ENCODE data around the gene ZNF770.
A peak's percentile ranks its signal among the peaks of the same experiment; 100 is the strongest.

Gene ZNF770, protein sequence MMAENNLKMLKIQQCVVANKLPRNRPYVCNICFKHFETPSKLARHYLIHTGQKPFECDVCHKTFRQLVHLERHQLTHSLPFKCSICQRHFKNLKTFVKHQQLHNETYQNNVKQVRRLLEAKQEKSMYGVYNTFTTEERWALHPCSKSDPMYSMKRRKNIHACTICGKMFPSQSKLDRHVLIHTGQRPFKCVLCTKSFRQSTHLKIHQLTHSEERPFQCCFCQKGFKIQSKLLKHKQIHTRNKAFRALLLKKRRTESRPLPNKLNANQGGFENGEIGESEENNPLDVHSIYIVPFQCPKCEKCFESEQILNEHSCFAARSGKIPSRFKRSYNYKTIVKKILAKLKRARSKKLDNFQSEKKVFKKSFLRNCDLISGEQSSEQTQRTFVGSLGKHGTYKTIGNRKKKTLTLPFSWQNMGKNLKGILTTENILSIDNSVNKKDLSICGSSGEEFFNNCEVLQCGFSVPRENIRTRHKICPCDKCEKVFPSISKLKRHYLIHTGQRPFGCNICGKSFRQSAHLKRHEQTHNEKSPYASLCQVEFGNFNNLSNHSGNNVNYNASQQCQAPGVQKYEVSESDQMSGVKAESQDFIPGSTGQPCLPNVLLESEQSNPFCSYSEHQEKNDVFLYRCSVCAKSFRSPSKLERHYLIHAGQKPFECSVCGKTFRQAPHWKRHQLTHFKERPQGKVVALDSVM

DNA sequence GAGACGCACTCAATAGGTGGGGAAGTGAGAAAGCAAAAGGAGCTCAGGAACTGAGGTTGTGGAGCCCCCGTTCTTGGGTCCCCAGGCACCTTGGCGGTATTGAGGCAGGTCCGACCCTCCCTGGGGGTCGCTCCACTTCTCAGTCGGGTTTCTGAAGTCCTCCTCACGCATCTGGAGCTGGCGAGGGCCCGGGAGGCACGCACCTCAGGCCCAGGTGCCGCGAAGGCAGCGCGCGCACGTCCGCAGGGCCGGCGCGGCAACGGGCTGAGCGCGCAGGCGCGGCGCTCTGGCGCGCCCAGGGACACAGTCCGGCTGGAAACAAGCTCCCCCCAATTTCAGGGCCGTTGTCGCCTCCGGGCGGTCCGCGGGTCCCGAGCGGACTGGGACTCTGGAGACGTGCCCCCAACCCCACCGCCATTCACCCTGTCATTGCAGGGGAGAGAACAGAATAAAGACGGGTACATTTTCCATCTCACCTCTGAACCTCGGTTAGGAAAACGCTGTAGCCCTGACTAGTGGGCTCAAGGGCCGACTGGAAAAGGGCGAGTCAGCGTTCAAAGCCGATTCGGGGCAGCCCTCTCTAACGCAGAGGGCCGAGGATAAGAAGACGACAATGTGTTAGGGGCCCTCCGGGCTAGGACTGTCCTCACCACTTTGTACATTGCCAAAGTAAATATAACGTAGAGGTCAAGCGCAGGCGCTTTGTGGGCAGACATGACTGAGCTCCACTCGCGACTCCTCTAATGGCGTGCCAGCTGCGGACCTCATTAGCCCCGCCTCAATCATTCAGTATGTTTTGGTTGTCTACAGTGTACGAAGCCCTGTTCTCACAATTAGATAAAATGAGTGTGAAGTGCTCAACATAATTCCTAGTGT lies at the start of gene ZNF770:
TSS of gene ZNF770 (minus strand) at position 261 of the 876 bp plus-strand sequence. CDS start 4,853 bp downstream, outside the sequence.
- Histone ChIP-seq H3K27ac (peak within 1 kb of the TSS; percentile 94), H3K27me3 (replicated peaks) (no peaks in the 10 kb centered on the region), H3K36me3 (replicated peaks) (peaks cover under 1% of the 10 kb centered on the region), H3K4me3 (ENCODE audit: low read depth, low read length) (peak within 1 kb of the TSS; percentile 95)
- no peak for TF ChIP-seq CTCF (IDR thresholded peaks at IDR 0.05; ENCODE audit: low read depth, low read length, missing control alignments)
- peak; percentile 70 for DNase-seq
- in situ Hi-C loops (cut with HindIII; ENCODE audit: low pct_ligation_motif_present, low sequenced_read_pairs), result no loop called here

DNA sequence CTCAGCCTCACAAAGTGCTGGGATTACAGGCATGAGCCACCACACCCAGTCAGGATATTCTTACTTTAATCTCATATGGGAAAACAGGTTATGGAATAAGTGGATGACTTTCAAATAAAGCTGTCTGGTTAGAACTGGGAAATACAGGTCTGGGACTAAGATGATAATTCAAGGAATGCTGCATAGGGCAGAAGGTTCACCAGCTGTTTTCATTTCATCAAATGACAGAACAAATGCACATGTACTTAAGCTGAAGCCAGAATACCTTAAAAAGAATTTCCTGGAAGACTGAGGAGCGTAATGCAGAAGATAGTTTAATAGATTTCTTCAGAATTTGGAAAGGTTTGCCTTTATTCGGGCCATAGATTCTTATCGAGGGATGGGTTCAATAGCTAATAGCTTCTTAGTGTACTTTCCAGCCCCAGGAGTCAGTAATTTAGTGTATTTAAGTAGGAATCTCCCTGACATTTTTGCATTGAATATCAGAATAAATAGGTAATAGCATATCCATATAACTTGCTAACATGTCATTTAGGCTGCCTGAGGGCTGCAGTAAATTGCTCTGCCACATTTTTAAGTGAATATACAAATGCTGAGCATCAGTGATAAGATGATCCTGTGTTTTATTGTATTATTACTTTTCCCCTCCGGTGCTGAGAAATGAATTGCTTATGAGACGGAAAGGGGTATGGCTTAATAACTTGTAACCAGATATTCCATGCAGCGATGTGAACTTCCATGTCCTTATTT lies 40.3 kb upstream of the ZNF770 start:
- DNase-seq, result no peak
- Histone ChIP-seq H3K4me3 (ENCODE audit: low read depth, low read length) (no peak overlapping the region), H3K27me3 (replicated peaks) (no peaks in the 10 kb centered on the region), H3K27ac (no peak overlapping the region), H3K36me3 (replicated peaks) (no peaks in the 10 kb centered on the region)
- TF ChIP-seq CTCF (IDR thresholded peaks at IDR 0.05; ENCODE audit: low read depth, low read length, missing control alignments), result no peak
- in situ Hi-C loops (cut with HindIII; ENCODE audit: low pct_ligation_motif_present, low sequenced_read_pairs), result no loop called here

DNA sequence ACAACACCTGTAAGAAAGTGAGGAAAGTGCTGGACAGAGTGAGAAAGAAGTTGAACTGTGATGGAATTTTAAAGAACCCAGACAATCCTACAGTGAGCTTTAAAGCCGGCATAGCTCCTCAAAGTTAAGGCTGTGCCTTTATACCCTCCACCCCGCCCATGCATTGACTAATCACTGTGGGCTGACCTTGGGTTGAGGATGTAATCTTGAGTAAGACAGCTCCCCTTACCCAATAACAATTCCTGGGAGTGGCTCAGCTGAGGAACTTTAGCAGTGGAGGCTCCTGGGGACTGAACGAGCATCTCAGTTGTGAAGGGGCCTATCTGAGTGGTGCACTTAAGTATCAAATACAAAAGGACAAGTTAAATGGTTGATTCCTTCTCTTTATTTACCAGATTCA lies 35.7 kb upstream of the ZNF770 start:
- Histone ChIP-seq H3K27me3 (replicated peaks) (no peaks in the 10 kb centered on the region), H3K4me3 (ENCODE audit: low read depth, low read length) (no peak overlapping the region), H3K27ac (no peak overlapping the region), H3K36me3 (replicated peaks) (no peaks in the 10 kb centered on the region)
- DNase-seq, result no peak
- no peak for TF ChIP-seq CTCF (IDR thresholded peaks at IDR 0.05; ENCODE audit: low read depth, low read length, missing control alignments)
- in situ Hi-C loops (cut with HindIII; ENCODE audit: low pct_ligation_motif_present, low sequenced_read_pairs), result no loop called here

- no peak for DNase-seq
- in situ Hi-C loops (cut with HindIII; ENCODE audit: low pct_ligation_motif_present, low sequenced_read_pairs), result no loop called here
- H3K27ac ChIP-seq, result no peak overlapping the region
- peak; percentile 3 for TF ChIP-seq CTCF (IDR thresholded peaks at IDR 0.05; ENCODE audit: low read depth, low read length, missing control alignments)
- no peaks in the 10 kb centered on the region for H3K36me3 ChIP-seq (replicated peaks)
- H3K4me3 ChIP-seq (ENCODE audit: low read depth, low read length), result no peak overlapping the region
- H3K27me3 ChIP-seq (replicated peaks), result no peaks in the 10 kb centered on the region
These were observed 32.9 kb upstream of the ZNF770 start for GRCh38 chr15:35020974-35021373.
